OCI-LY7 (cell line): Measurements from ENCODE around the gene FAM241B.

Experiments
- EZH2phosphoT487 ChIP-seq: fragments of 200-600 bp; sonication (generic); IDR thresholded peaks from 2 replicates; pipeline ENCODE4 v1.6.1; 2018; ENCODE audit warnings: low read depth, borderline replicate concordance, mild to moderate bottlenecking, mixed run types, antibody characterized with exemption, low read length, moderate library complexity, mixed read lengths
- TF ChIP-seq, protein P1 (sequence below): fragments of 200-600 bp; sonication (generic); conservative IDR thresholded peaks from 2 replicates; pipeline ENCODE4 v1.5.1; 2014; ENCODE audit warnings: mild to moderate bottlenecking, antibody characterized with exemption, low read length, moderate library complexity, mixed read lengths

DNA sequence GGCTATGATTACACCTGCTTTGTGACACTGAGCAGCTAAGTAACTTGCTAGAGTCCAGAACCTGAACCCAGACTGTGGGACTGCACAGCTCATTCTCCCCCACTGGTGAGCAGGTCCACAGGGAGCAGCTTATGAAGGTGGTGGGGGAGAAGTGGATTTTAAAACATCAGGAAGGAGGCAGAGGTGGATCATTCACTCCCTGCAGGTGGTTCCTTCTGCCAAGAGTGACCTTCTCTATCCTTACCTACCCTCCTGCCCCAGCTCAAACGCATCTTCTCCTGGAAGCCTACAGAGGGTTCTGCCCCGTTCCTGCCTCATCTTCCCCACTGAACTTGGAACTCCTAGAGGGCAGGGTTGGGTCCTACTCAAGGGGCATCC, 539 bp upstream of the FAM241B start:
- TF ChIP-seq, protein P1, sequence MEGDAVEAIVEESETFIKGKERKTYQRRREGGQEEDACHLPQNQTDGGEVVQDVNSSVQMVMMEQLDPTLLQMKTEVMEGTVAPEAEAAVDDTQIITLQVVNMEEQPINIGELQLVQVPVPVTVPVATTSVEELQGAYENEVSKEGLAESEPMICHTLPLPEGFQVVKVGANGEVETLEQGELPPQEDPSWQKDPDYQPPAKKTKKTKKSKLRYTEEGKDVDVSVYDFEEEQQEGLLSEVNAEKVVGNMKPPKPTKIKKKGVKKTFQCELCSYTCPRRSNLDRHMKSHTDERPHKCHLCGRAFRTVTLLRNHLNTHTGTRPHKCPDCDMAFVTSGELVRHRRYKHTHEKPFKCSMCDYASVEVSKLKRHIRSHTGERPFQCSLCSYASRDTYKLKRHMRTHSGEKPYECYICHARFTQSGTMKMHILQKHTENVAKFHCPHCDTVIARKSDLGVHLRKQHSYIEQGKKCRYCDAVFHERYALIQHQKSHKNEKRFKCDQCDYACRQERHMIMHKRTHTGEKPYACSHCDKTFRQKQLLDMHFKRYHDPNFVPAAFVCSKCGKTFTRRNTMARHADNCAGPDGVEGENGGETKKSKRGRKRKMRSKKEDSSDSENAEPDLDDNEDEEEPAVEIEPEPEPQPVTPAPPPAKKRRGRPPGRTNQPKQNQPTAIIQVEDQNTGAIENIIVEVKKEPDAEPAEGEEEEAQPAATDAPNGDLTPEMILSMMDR, result no peak
- no peak for TF ChIP-seq EZH2phosphoT487
